Fibroblast of the aortic adventitia (primary cell): ENCODE measurements around the gene CSNK1G2. TPM values are rescaled to one million over a fixed set of nuclear protein-coding genes. Genes with fewer than 3 reads are reported as not detected.

Experiments used
- DNase-seq: peaks from one replicate; pipeline ENCODE4 v3.0.0-alpha.2; 2010; ENCODE audit warnings: low read depth
- H3K4me3 ChIP-seq: 2 replicates; pipeline ENCODE4 v1.5.1; 2011; ENCODE audit warnings: low read depth, mild to moderate bottlenecking, control low read depth, low read length, moderate library complexity
- CTCF ChIP-seq: IDR thresholded peaks from 2 replicates; pipeline ENCODE4 v1.5.1; 2011; ENCODE audit warnings: mild to moderate bottlenecking, low read length, control low read depth, inconsistent platforms; ENCODE audit not compliant: insufficient read depth
- total RNA-seq: library from RNA; depleted of rRNA; stranded (reverse); fragments of >200 nt; gene quantifications from 2 replicates; pipeline ENCODE4 v1.2.3, GENCODE V29; 2012; ENCODE audit warnings: low replicate concordance

The CSNK1G2 gene
- total RNA-seq, 1 donor = 47.5 TPM

- H3K4me3 ChIP-seq = no peak overlapping the region
- DNase-seq = no peak
- no peak for TF ChIP-seq CTCF
Measured at GRCh38 chr19:1954532-1954933, 13.6 kb downstream of the CSNK1G2 start.

- no peak for DNase-seq
- H3K4me3 ChIP-seq = no peak overlapping the region
- no peak for TF ChIP-seq CTCF
Measured at GRCh38 chr19:1955171-1956121, 14.5 kb downstream of the CSNK1G2 start.

GRCh38 chr19:1956122-1956494 lies 15.1 kb downstream of the CSNK1G2 start:
- H3K4me3 ChIP-seq = no peak overlapping the region
- TF ChIP-seq CTCF = no peak
- no peak for DNase-seq

GRCh38 chr19:1956868-1957492 lies 16.0 kb downstream of the CSNK1G2 start:
- DNase-seq = no peak
- no peak for TF ChIP-seq CTCF
- no peak overlapping the region for H3K4me3 ChIP-seq

- TF ChIP-seq CTCF = no peak
- no peak overlapping the region for H3K4me3 ChIP-seq
- DNase-seq = no peak
Measured at GRCh38 chr19:1957562-1958248, 16.7 kb downstream of the CSNK1G2 start.

DNA sequence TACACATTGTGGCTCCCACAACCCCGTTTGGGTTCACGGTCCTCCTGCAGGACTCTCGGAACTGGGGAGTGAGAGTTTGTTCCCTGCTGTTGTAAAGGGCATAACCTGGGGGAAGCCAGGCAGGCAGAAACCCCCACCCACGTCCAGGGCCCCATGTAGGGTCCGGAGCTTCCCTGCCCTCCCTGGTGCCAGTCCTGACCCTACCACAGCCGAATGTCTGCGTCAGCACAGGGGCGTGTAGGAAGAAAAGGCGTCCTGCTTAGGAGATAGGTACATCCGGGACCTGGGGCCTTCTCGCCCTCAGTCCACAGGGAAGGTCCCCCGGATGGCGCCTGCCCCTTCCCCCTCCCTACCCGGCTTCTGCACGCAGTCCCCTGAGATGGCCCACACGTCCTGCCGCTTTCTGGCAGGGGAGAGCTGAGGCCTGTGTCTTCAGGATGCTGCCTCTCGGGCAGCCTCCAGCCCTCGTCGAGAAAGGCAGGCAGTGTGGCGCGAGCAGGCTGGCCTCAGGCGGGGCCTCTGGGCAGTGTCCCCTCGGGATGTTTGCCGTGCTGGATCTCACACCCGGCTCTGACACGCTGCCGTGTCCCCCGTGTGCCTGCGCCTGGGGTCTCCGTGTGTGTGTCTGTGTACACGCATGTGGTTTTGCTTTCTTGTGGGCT lies 19.1 kb downstream of the CSNK1G2 start:
- no peak for DNase-seq
- no peak for TF ChIP-seq CTCF
- no peak overlapping the region for H3K4me3 ChIP-seq
